ENCODE measurements around the gene MYO3A.
"Not testable (repeated sequence)": the region's sequence is repeated elsewhere in the genome, so short reads cannot be mapped to it uniquely, and the experiment has no call there.

MYO3A gene

GRCh38 chr10:25972631-25973030 is 38.6 kb downstream of the MYO3A start:
- in situ Hi-C loops (cut with MboI; ENCODE audit: low sequenced_read_pairs), result no loop called here

- in situ Hi-C loops (cut with MboI; ENCODE audit: low sequenced_read_pairs), result no loop called here
Observed at GRCh38 chr10:25974897-25975459, 40.9 kb downstream of the MYO3A start.

- in situ Hi-C loops (cut with MboI; ENCODE audit: low sequenced_read_pairs), result no loop called here
Observed at GRCh38 chr10:25978771-25979170, 44.7 kb downstream of the MYO3A start.

- in situ Hi-C loops (cut with MboI; ENCODE audit: low sequenced_read_pairs), result no loop called here
Observed at GRCh38 chr10:25982107-25982506, 48.1 kb downstream of the MYO3A start.

- in situ Hi-C loops (cut with MboI; ENCODE audit: low sequenced_read_pairs), result no loop called here
Observed at GRCh38 chr10:25988583-25988982, 54.6 kb downstream of the MYO3A start.

GRCh38 chr10:25989951-25990350 is 55.9 kb downstream of the MYO3A start:
- in situ Hi-C loops (cut with MboI; ENCODE audit: low sequenced_read_pairs), result no loop called here

GRCh38 chr10:25999295-25999981 is 65.4 kb downstream of the MYO3A start:
- in situ Hi-C loops (cut with MboI; ENCODE audit: low sequenced_read_pairs), result no loop called here

GRCh38 chr10:26000971-26001370 is 66.9 kb downstream of the MYO3A start:
- in situ Hi-C loops (cut with MboI; ENCODE audit: low sequenced_read_pairs), result no loop called here

GRCh38 chr10:26002466-26002865 is 68.4 kb downstream of the MYO3A start:
- in situ Hi-C loops (cut with MboI; ENCODE audit: low sequenced_read_pairs), result not testable (repeated sequence)

- in situ Hi-C loops (cut with MboI; ENCODE audit: low sequenced_read_pairs), result no loop called here
Observed at GRCh38 chr10:26015092-26015491, 81.1 kb downstream of the MYO3A start.

- in situ Hi-C loops (cut with MboI; ENCODE audit: low sequenced_read_pairs), result no loop called here
Observed at GRCh38 chr10:26022831-26023230, 88.8 kb downstream of the MYO3A start.

- in situ Hi-C loops (cut with MboI; ENCODE audit: low sequenced_read_pairs), result no loop called here
Observed at GRCh38 chr10:26024303-26024702, 90.3 kb downstream of the MYO3A start.

GRCh38 chr10:26025523-26025922 is 91.5 kb downstream of the MYO3A start:
- in situ Hi-C loops (cut with MboI; ENCODE audit: low sequenced_read_pairs), result no loop called here

GRCh38 chr10:26029858-26030257 is 95.8 kb downstream of the MYO3A start:
- in situ Hi-C loops (cut with MboI; ENCODE audit: low sequenced_read_pairs), result no loop called here

- in situ Hi-C loops (cut with MboI; ENCODE audit: low sequenced_read_pairs), result no loop called here
Observed at GRCh38 chr10:26031300-26031699, 97.3 kb downstream of the MYO3A start.

GRCh38 chr10:26043469-26043868 is 109.4 kb downstream of the MYO3A start:
- in situ Hi-C loops (cut with MboI; ENCODE audit: low sequenced_read_pairs), result no loop called here

- in situ Hi-C loops (cut with MboI; ENCODE audit: low sequenced_read_pairs), result no loop called here
Observed at GRCh38 chr10:26044141-26044749, 110.2 kb downstream of the MYO3A start.

- in situ Hi-C loops (cut with MboI; ENCODE audit: low sequenced_read_pairs), result no loop called here
Observed at GRCh38 chr10:26046073-26046700, 112.2 kb downstream of the MYO3A start.

GRCh38 chr10:26048756-26049155 is 114.7 kb downstream of the MYO3A start:
- in situ Hi-C loops (cut with MboI; ENCODE audit: low sequenced_read_pairs), result no loop called here

- in situ Hi-C loops (cut with MboI; ENCODE audit: low sequenced_read_pairs), result no loop called here
Observed at GRCh38 chr10:26052326-26052725, 118.3 kb downstream of the MYO3A start.

- in situ Hi-C loops (cut with MboI; ENCODE audit: low sequenced_read_pairs), result no loop called here
Observed at GRCh38 chr10:26057466-26057865, 123.4 kb downstream of the MYO3A start.

- in situ Hi-C loops (cut with MboI; ENCODE audit: low sequenced_read_pairs), result no loop called here
Observed at GRCh38 chr10:26064106-26064505, 130.1 kb downstream of the MYO3A start.
